Uterus (tissue), 2 donors: ENCODE results near the gene EIF3I.

Experiments
- POLR2A ChIP-seq, 2 donors: fragments of 450-650 bp; IDR thresholded peaks; one replicate each; pipeline ENCODE4 v1.6.1; 2016; ENCODE audit warnings: antibody characterized with exemption in 2 of 2, mild to moderate bottlenecking in 1 of 2, moderate library complexity in 1 of 2
- TF ChIP-seq, protein P1 (sequence below), 4 experiments: fragments of 200-600 bp in 2 of 4; fragments of 450-650 bp in 2 of 4; sonication (generic) in 2 of 4; IDR thresholded peaks; one replicate each; pipeline ENCODE4 v1.5.1; 2016 to 2019; ENCODE audit warnings: antibody characterized with exemption in 4 of 4, mild to moderate bottlenecking in 2 of 4, moderate library complexity in 1 of 4

DNA sequence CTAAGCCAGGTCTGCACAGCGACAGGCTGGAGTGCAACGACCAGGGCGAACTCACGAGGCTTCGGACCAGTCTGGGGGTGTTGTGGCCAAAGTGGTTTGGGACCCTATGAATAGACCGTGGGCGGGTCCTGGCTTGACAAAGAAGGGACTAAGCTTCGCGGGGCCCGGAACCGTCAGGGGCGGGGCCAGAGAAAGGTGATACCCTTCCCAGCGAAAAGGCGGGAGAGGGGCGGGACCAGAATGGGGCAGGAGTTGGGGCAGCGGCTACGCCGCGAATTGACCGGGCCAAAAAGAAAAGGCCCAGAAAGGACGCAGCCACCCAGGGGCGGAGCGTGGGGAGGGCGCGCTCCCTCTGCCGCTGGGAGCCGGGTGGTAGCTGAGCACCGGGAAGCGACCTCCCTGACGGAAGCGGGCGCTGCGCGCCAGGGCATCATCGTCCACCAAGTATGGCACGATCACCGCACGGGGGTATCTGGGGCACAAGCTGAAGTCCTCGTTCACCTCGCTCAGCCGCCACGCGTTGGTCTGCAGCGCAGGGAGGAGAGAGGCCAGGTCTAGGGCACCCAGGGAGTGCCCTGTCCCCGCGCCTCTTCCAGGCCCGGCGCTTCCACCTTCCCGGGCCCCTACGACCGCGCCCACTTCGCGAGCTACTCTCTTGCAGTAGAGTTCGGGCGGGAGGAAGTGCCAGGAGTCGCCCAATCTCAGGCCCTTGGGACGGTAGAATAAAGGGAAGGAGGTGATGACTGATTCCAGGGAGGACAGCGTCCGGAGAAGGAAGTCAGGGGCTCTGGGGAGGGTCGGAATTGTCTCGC is 18.1 kb downstream of the EIF3I start:
- peak; percentile 57 to 83 for TF ChIP-seq POLR2A (IDR thresholded peaks at IDR 0.05)
- TF ChIP-seq, protein P1, sequence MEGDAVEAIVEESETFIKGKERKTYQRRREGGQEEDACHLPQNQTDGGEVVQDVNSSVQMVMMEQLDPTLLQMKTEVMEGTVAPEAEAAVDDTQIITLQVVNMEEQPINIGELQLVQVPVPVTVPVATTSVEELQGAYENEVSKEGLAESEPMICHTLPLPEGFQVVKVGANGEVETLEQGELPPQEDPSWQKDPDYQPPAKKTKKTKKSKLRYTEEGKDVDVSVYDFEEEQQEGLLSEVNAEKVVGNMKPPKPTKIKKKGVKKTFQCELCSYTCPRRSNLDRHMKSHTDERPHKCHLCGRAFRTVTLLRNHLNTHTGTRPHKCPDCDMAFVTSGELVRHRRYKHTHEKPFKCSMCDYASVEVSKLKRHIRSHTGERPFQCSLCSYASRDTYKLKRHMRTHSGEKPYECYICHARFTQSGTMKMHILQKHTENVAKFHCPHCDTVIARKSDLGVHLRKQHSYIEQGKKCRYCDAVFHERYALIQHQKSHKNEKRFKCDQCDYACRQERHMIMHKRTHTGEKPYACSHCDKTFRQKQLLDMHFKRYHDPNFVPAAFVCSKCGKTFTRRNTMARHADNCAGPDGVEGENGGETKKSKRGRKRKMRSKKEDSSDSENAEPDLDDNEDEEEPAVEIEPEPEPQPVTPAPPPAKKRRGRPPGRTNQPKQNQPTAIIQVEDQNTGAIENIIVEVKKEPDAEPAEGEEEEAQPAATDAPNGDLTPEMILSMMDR (IDR thresholded peaks at IDR 0.05) = peak; percentile 27 to 43 (median 38)
